Panc1 (cell line): ENCODE results near the gene PDE1C.

ENCODE experiments used
- POLR2AphosphoS5 ChIP-seq: IDR thresholded peaks from 2 replicates; pipeline ENCODE4 v1.6.1; 2012; ENCODE audit warnings: mild to moderate bottlenecking, low read depth, low read length, moderate library complexity
- TF ChIP-seq, protein P1 (sequence below): fragments of 450-650 bp; IDR thresholded peaks from 2 replicates; pipeline ENCODE4 v1.5.1; 2017; ENCODE audit warnings: mild to moderate bottlenecking

DNA sequence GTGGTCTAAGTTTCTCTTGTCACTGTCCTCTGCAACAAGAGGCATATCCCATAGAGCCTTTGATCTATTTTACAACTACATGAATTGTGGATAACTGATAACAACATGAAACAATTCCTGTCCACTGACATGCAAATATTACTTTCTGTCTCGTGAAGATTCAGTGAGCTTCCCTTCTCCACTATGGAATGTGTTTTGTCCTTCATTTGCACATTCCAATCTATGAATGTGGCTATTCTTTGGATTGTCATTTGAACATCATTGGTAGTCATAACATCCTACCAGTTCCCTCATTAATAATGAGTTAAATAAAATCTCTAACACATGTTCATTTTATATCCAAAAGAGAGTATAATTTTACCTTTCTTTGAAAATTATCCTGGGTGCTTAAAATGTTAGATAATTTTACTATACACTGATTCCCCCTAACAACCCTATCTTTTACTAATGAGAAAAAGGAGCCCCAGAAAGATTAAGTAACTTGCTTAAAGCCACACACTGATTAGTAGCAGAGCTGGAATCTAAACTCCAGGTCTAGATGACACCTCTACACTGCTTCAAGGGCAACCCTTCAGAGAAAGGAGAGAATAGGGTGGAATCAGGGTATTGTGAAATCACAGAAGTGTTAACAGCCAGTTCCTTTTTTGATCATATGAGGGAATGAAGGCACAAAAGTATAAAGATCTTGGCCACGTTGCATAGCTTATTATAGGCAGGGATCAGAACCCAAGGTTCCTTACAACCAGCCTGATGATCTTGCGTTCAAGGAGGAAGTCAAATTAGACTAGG lies 39.1 kb downstream of the PDE1C start:
- TF ChIP-seq, protein P1, sequence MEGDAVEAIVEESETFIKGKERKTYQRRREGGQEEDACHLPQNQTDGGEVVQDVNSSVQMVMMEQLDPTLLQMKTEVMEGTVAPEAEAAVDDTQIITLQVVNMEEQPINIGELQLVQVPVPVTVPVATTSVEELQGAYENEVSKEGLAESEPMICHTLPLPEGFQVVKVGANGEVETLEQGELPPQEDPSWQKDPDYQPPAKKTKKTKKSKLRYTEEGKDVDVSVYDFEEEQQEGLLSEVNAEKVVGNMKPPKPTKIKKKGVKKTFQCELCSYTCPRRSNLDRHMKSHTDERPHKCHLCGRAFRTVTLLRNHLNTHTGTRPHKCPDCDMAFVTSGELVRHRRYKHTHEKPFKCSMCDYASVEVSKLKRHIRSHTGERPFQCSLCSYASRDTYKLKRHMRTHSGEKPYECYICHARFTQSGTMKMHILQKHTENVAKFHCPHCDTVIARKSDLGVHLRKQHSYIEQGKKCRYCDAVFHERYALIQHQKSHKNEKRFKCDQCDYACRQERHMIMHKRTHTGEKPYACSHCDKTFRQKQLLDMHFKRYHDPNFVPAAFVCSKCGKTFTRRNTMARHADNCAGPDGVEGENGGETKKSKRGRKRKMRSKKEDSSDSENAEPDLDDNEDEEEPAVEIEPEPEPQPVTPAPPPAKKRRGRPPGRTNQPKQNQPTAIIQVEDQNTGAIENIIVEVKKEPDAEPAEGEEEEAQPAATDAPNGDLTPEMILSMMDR: no peak
- TF ChIP-seq POLR2AphosphoS5: no peak
